ENCODE measurements around the gene PRKCB.
"Not testable (repeated sequence)": the region's sequence is repeated elsewhere in the genome, so short reads cannot be mapped to it uniquely, and the experiment has no call there.

The PRKCB gene

DNA sequence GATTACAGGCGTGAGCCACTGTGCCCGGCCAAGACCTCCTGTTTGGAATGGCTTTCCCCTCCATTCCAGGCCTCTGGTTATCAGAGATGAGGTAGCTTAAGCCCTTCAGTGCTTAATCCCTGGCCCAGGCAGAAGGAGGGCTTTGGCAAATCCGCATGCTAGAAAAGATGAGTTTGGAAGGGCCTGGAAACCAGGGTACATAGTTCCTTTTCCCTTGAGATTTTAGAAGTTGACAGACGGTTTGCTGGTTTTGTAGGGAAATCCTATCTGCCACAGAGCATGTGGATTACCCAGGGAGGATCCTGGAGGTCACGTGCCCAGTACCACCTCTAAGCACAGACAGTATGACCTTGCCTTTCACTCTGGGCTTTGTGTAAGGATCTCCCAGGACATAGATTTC is 305.7 kb downstream of the PRKCB start:
- no peak for DNase-seq

GRCh38 chr16:24141917-24142316 is 306.1 kb downstream of the PRKCB start:
- no peak for DNase-seq

DNA sequence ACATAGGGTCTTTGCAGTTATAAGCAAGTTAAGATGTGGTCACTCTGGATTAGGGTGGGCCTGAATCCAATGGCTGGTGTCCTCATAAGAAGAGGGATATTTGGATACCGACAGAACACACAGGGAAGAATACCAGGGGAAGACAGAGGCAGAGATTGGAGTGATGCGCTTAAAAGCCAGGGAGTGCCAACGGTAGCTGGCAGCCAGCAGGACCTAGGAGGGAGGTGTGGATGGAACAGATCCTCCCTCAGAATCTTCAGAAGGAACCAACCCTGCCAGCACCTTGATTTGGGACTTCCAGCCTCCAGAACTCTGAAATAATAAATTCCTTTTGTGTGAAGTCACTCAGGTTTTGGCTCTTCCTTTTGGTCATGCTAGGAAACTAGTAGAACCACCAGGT is 310.1 kb downstream of the PRKCB start:
- DNase-seq, result no peak

DNA sequence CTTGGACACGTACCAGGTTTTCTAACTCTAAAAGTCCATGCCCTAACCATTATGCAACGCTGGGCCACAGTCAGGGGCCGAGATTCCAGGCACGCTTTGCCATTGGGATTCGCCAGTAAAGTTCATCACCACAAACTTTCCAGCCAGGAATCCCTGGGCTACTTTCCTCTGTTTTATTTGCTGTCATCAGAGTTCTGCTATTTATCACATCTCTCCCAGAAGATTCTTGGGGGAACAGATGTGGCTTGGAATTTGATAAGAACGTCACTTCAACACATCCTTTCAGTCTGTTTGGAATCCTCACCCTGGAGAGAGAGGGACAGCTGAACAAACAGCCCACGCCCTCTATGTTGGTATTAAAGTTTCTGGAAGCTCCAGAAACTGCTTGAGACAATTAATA is 310.7 kb downstream of the PRKCB start:
- DNase-seq, result no peak

DNA sequence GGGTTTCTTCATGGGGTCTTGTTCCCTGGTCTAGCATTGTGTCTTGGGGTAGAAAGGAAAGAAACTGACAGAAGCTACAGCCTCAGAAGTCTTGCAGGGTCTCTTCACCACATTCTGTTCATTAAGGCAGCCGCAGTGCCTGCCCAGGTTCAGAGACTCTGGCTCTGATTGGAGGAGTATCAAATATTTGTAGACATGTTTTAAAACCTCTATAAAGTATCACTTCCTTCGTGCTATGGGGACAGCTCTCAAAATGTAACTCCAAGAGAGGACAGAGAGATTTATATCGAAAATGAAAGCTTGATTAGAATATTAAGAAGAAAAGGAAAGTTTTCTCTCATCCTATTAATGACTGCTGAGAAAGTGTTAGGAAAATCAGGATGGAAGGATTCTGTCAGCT is 313.3 kb downstream of the PRKCB start:
- no peak for DNase-seq

DNA sequence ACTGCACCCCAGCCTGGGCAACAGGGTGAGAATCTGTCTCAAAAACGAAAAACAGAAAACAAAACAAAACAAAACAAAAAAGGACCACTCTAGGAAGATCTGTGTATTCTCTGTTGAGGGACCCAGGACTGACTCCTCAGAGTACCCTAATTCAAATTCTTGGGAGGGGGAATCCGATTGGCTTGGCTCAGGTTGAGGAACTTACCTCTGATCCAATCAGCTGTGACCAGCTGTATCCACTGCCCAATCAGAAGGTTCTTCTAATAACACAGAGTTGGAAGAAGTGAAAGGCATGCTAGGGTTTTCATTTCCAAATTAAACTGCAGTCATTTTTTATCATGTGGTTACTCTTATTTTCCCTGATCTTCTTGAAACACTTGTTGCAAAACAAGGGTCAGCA is 314.5 kb downstream of the PRKCB start:
- DNase-seq, result no peak

DNA sequence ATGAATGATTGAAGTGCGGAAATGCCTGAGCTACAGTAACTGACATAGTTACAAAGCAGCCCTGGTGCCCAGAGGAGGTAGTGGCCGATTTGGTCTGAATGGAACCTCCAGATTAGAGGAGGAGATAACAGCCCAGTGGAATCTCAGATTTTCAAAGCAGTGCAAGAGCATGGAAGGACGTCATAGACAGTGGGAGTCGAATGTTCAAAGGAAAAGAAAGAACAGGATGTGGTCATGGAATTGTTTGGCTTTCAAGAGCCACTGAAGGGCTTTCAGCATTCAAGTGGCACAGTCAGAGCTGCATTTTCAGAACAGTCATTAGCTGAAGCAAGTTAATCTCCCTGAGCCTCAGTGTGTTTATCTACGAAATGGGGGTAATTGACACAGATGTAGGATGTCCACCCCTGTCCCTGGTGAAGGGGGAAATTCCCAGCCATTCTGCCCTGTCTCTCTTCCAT is 315.7 kb downstream of the PRKCB start:
- no peak for DNase-seq

GRCh38 chr16:24152048-24152447 is 316.3 kb downstream of the PRKCB start:
- not testable (repeated sequence) for DNase-seq

- no peak for DNase-seq
These were observed 317.0 kb downstream of the PRKCB start for GRCh38 chr16:24152826-24153225.

DNA sequence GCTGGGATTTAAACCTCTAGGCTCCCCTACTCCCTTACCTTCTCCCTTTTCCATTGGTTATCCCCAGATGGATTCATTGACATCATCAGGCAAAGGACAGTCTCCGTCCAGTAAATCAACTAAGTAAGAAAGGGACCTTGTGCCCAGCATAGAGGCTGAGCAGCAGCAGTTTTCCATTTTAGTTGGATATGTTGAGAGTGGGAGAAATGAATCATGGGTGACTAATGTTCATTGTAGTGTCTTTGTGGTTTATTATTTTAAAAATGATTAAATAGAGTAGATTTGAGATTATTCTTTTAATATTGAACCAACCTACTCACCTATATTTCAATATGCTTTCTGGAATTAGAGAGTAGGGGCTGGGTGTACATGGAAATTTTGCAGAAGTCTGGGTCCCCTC is 321.0 kb downstream of the PRKCB start:
- no peak for DNase-seq

- DNase-seq, result no peak
These were observed 328.2 kb downstream of the PRKCB start for GRCh38 chr16:24163935-24164334.

- no peak for DNase-seq
These were observed 328.6 kb downstream of the PRKCB start for GRCh38 chr16:24164416-24164815.

- no peak for DNase-seq
These were observed 329.5 kb downstream of the PRKCB start for GRCh38 chr16:24165273-24165672.

GRCh38 chr16:24166661-24167528 is 331.1 kb downstream of the PRKCB start:
- no peak for DNase-seq

GRCh38 chr16:24168856-24169255 is 333.1 kb downstream of the PRKCB start:
- no peak for DNase-seq

GRCh38 chr16:24170407-24170806 is 334.6 kb downstream of the PRKCB start:
- no peak for DNase-seq

GRCh38 chr16:24174504-24174903 is 338.7 kb downstream of the PRKCB start:
- no peak for DNase-seq

- no peak for DNase-seq
These were observed 339.2 kb downstream of the PRKCB start for GRCh38 chr16:24174957-24175356.

DNA sequence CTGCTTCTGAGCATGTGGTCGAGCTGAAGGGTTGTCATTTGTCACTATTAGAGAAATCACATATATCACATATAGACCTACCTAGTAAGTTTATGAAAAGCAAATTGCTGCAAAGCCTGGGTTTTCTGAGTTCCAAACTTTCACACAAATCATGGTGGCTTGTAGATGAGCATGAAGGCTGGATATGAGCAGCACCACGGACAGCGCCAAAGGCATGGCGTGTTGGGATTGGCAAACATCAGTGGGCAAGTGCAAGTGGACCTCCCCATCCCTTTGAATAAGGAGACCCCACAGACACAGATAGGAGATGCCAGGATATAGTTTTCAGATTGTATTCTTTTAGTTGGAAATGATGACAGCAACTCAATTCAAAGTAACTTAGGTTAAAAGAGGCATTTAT is 342.7 kb downstream of the PRKCB start:
- DNase-seq, result no peak

DNA sequence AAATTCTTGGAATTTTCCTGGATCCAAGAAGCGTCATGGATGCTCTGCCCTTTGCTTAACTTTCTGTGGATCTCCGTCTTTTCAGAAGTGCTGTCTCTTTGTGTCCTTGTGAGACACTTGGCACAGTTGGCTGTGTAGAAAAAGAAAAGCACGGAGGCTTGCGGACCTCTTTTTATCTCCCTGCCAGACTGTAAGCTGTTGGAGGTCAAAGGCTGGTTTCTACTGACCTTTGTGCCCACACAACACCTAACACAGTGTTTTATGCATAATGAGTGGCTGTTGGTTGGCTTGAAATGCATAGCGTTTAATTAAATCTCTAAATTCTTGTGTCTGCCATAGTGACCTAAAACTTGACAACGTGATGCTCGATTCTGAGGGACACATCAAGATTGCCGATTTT is 344.7 kb downstream of the PRKCB start:
- DNase-seq, result no peak

DNA sequence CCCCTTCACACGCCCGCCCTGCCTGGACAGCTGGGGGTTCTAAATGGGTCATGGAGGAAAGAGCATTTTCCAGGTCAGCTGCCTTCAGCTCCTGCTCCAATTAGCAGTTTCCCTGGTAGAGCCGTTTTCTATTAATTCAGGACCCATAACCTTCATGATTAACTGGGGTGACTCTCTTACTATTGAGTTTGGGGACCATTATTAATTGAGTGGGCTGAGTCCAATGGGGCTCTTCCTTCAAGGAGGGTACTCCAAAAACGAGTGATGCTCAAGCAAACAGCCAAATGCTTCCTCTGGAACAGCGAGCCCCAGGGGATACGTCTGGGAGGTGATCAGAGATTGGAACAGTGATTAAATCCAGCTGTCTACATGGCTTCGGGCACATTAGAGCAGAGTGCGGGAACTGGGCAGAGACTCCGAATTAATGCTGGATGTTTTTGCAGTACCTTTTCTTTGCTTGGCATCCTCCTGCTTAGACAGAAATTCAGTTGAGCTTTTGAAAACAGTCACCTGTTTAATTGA is 352.3 kb downstream of the PRKCB start:
- DNase-seq, result no peak

- no peak for DNase-seq
These were observed 353.1 kb downstream of the PRKCB start for GRCh38 chr16:24188751-24189318.

DNA sequence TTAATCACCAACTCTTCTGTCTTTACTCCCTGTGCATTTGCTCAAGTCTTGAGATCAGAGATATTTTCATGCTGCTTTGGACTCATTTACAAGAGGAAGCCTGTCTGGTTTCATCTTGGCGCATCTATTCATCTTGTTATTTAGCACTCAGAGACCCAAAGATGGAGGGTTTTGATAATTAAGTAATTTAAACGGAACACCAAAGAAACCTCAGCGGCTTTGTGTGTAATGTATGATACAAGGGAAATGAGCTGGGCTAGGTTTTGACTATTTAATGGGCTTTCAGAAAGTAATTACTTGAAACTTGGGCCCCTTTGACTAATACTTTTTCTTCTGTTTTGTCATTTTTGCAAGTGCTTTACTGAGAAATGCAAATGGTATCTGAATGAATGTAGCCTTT is 354.2 kb downstream of the PRKCB start:
- no peak for DNase-seq

GRCh38 chr16:24191876-24192402 is 356.2 kb downstream of the PRKCB start:
- no peak for DNase-seq

Data from SIG-M5 (cell line).